ENCODE measurements around the gene TXNDC17. TPM values are rescaled to one million over a fixed set of nuclear protein-coding genes. Genes with fewer than 3 reads are reported as not detected.

The TXNDC17 gene
- total and polyA plus RNA-seq, 9 of the 15 experiments (the other 6 are each of a cell fraction or from before 2014, with no cell fraction given) = 108 to 759 (median 179) TPM

GRCh38 chr17:6640536-6641246, at the start of gene TXNDC17, which contains the start of gene KIAA0753 (continued):
- no peak for TF ChIP-seq KLF6 (CRISPR knock-in tag; IDR thresholded peaks at IDR 0.05; ENCODE audit: borderline replicate concordance)
- TF ChIP-seq ZFPM2 (CRISPR knock-in tag; IDR thresholded peaks at IDR 0.05) = no peak
- no peak for TF ChIP-seq MITF (IDR thresholded peaks at IDR 0.05)
- TF ChIP-seq TCF3 (CRISPR knock-in tag; IDR thresholded peaks at IDR 0.05) = no peak
- TF ChIP-seq PBX2 (CRISPR knock-in tag; IDR thresholded peaks at IDR 0.05; ENCODE audit: low read depth) = no peak
- TF ChIP-seq PBX2 (tag; conservative IDR thresholded peaks at IDR 0.05; ENCODE audit: low read depth) = no peak
- no peak for TF ChIP-seq SREBF2 (CRISPR knock-in tag; IDR thresholded peaks at IDR 0.05)
- 0 out of 2 replicates have a peak, but pooled peaks have one; percentile 15 for TF ChIP-seq MAX (CRISPR knock-in tag; IDR thresholded peaks at IDR 0.05)
- no peak for TF ChIP-seq ZNF512 (tag; IDR thresholded peaks at IDR 0.05)
- TF ChIP-seq EP300 (IDR thresholded peaks at IDR 0.05; ENCODE audit: low read length) = no peak
- TF ChIP-seq ZNF778 (CRISPR knock-in tag; IDR thresholded peaks at IDR 0.05) = no peak
- TF ChIP-seq ARHGAP35 (IDR thresholded peaks at IDR 0.05; ENCODE audit: partially characterized antibody) = no peak
- TF ChIP-seq CBX5 (IDR thresholded peaks at IDR 0.05; ENCODE audit: borderline replicate concordance, low read depth) = no peak
- TF ChIP-seq ZNF324 (CRISPR knock-in tag; IDR thresholded peaks at IDR 0.05) = no peak
- peak; percentile 33; the same call in 1 of the 2 replicates for TF ChIP-seq NKRF (IDR thresholded peaks at IDR 0.05; ENCODE audit: borderline replicate concordance)
- TF ChIP-seq PYGO2 (tag; IDR thresholded peaks at IDR 0.05) = no peak
- no peak for TF ChIP-seq SOX6 (IDR thresholded peaks at IDR 0.05)
- peak; percentile 60; the same call in 1 of the 2 replicates for TF ChIP-seq PHF8 (IDR thresholded peaks at IDR 0.05; ENCODE audit: borderline replicate concordance, low read length)
- no peak for TF ChIP-seq MAFK (IDR thresholded peaks at IDR 0.05; ENCODE audit: low read length)
- TF ChIP-seq EGR1 (conservative IDR thresholded peaks at IDR 0.05) = peak; percentile 82
- no peak for TF ChIP-seq HDAC6 (IDR thresholded peaks at IDR 0.05; ENCODE audit: low read depth, low read length)
- peak; percentile 61 to 65 for TF ChIP-seq NRF1 (conservative IDR thresholded peaks at IDR 0.05 in 1 of 2, IDR thresholded peaks at IDR 0.05 in 1 of 2)

Data from K562 (cell line).